Pulmonary artery endothelial cell (primary cell): ENCODE results near the gene FGD1. TPM values are rescaled to one million over a fixed set of nuclear protein-coding genes. Genes with fewer than 3 reads are reported as not detected.

Experiments used
- DNase-seq: peaks from one replicate; pipeline ENCODE4 v3.0.0-alpha.2; 2011; ENCODE audit warnings: low read depth, low spot score
- total RNA-seq: library from RNA; depleted of rRNA; stranded (reverse); fragments of >200 nt; gene quantifications from 2 replicates; pipeline ENCODE4 v1.2.3, GENCODE V29; 2014

The FGD1 gene
- total RNA-seq, 1 donor from 2014 or later: 2.7 TPM

DNA sequence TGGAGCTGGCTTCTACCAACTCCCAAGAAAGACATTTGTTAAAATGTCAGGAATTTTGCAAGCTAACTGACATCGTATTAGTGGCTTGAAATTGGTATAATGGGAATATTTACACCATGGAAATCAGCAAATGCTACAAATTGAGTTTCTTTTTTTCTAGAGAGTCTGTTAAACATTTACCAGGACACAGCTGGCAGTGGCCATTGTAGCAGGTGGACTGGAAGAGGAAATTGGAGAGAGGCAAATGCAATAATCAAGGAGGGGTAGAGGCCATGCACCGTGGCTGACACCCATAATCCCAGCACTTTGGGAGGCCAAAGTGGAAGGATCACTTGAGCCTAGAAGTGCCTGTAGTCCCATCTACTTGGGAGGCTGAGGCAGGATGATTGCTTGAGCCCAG, 88.8 kb downstream of the FGD1 start:
- DNase-seq: no peak

DNA sequence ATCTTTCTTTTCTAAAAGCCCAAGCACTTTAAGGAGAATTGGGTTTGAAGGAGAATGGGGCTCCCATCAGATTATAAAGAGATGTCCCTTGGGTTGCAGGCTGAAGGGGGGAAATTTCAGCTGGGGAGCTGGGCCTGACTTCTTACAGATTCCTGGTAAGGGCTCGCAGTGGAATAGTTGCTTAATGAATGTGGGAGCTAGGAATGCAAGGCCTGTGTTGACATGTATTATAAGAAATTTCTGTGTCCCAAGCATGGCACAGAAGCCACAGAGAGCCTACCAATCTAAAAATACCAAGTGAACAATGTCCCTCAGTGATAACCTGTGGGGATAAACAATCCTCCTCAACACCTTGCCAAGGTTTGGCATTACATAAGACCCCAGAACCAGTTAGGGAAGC, 98.9 kb downstream of the FGD1 start:
- no peak for DNase-seq

Other genes starting within 250 kb of the FGD1 start
- gene WNK3, start 138.2 kb downstream of the FGD1 start, total RNA-seq: 0.59 and 2.3 TPM in 2 replicates
- 17.5 and 20.8 TPM in 2 replicates for gene TSR2, start 55.8 kb downstream of the FGD1 start, total RNA-seq
- 32.8 and 44.4 TPM in 2 replicates for gene GNL3L, start 34.0 kb upstream of the FGD1 start, total RNA-seq